Prostate gland (tissue), 2 donors: ENCODE measurements around the gene PPP1R3D. TPM values are rescaled to one million over a fixed set of nuclear protein-coding genes. Genes with fewer than 3 reads are reported as not detected.
A peak's percentile ranks its signal among the peaks of the same experiment; 100 is the strongest.

Experiments
- DNase-seq: peaks from one replicate; pipeline ENCODE4 v3.0.0-alpha.2; 2019; ENCODE audit warnings: low spot score
- H3K27ac ChIP-seq, 2 donors: fragments of 200-600 bp; sonication (generic); 2 replicates each; pipeline ENCODE4 v1.5.1; 2017 to 2019
- H3K27me3 ChIP-seq: fragments of 200-600 bp; sonication (generic); replicated peaks from 2 replicates; pipeline ENCODE4 v1.5.1; 2019; ENCODE audit not compliant: insufficient read depth
- H3K36me3 ChIP-seq, 2 donors: fragments of 200-600 bp; sonication (generic); 1 replicate in 1 of 2; 2 replicates in 1 of 2; pipeline versions ENCODE4 v1.5.1 to v1.8.1; 2017 to 2019
- H3K4me1 ChIP-seq: fragments of 200-600 bp; sonication (generic); replicated peaks from 2 replicates; pipeline ENCODE4 v1.5.1; 2019
- H3K4me3 ChIP-seq, 2 donors: fragments of 200-600 bp; sonication (generic); 2 replicates each; pipeline ENCODE4 v1.5.1; 2017 to 2019
- H3K9me3 ChIP-seq: fragments of 200-600 bp; sonication (generic); 2 replicates; pipeline ENCODE4 v1.5.1; 2017
- CTCF ChIP-seq, 4 experiments: fragments of 200-600 bp in 2 of 4; fragments of 450-650 bp in 2 of 4; sonication (generic) in 2 of 4; IDR thresholded peaks; 1 replicate in 3 of 4; 2 replicates in 1 of 4; pipeline ENCODE4 v1.5.1; 2016 to 2019; ENCODE audit warnings: antibody characterized with exemption in 4 of 4, mild to moderate bottlenecking in 2 of 4, moderate library complexity in 2 of 4
- POLR2A ChIP-seq: fragments of 450-650 bp; IDR thresholded peaks from one replicate; pipeline ENCODE4 v1.6.1; 2016; ENCODE audit warnings: antibody characterized with exemption, mild to moderate bottlenecking
- POLR2AphosphoS5 ChIP-seq: sonication (generic); formaldehyde crosslinking; IDR thresholded peaks from one replicate; pipeline ENCODE4 v1.6.1; 2017; ENCODE audit warnings: antibody characterized with exemption
- WGBS: methylation state at CpG from one replicate; pipeline ENCODE4 v1.1.5; 2018; 5-methylcytosine and 5-hydroxymethylcytosine counted together
- intact Hi-C: fragments of 100-400 bp; cut with DNase I; formaldehyde crosslinking; loops from one replicate; pipeline ENCODE4 v1.14.2; 2022
- total RNA-seq, 2 donors: library from RNA; depleted of rRNA; stranded (reverse); fragments of >200 nt; gene quantifications; one replicate each; pipeline ENCODE4 v1.1.0, GENCODE V29; 2016

The PPP1R3D gene
- total RNA-seq, 2 donors from 2014 or later = 16.0 to 16.6 TPM

- no peak overlapping the region for H3K4me3 ChIP-seq
- no peak for DNase-seq
- intact Hi-C loops = no loop called here
- no peaks in the 10 kb centered on the region for H3K27me3 ChIP-seq
- H3K27ac ChIP-seq = no peak overlapping the region
- H3K9me3 ChIP-seq = no peaks in the 10 kb centered on the region
- H3K4me1 ChIP-seq = peaks cover 7% of the 10 kb centered on the region
- no peaks in the 10 kb centered on the region for H3K36me3 ChIP-seq
- TF ChIP-seq POLR2A (no peak), POLR2AphosphoS5 (no peak), CTCF (IDR thresholded peaks at IDR 0.05) (no peak)
- 83% methylated on average over 1 of the region's 1 CpG for WGBS
Measured at GRCh38 chr20:59923514-59923913, 16.6 kb downstream of the PPP1R3D start.

GRCh38 chr20:59920944-59921343 is 19.2 kb downstream of the PPP1R3D start:
- no peaks in the 10 kb centered on the region for H3K27me3 ChIP-seq
- no peaks in the 10 kb centered on the region for H3K9me3 ChIP-seq
- TF ChIP-seq POLR2AphosphoS5 (no peak), POLR2A (no peak), CTCF (IDR thresholded peaks at IDR 0.05) (no peak)
- intact Hi-C loops = no loop called here
- no peak overlapping the region for H3K27ac ChIP-seq
- H3K4me1 ChIP-seq = peaks cover 7% of the 10 kb centered on the region
- DNase-seq = no peak
- no peaks in the 10 kb centered on the region for H3K36me3 ChIP-seq
- no peak overlapping the region for H3K4me3 ChIP-seq

GRCh38 chr20:59912609-59913008 is 27.5 kb downstream of the PPP1R3D start:
- DNase-seq = no peak
- Histone ChIP-seq H3K27me3 (no peaks in the 10 kb centered on the region), H3K27ac (no peak overlapping the region), H3K36me3 (no peaks in the 10 kb centered on the region), H3K9me3 (no peaks in the 10 kb centered on the region), H3K4me1 (no peaks in the 10 kb centered on the region), H3K4me3 (no peak overlapping the region)
- intact Hi-C loops = no loop called here
- TF ChIP-seq CTCF (IDR thresholded peaks at IDR 0.05) (no peak), POLR2AphosphoS5 (no peak), POLR2A (no peak)
- 79% methylated on average over 4 of the region's 4 CpGs for WGBS

- Histone ChIP-seq H3K36me3 (no peaks in the 10 kb centered on the region), H3K27me3 (no peaks in the 10 kb centered on the region), H3K9me3 (no peaks in the 10 kb centered on the region), H3K4me3 (no peak overlapping the region), H3K27ac (no peak overlapping the region), H3K4me1 (no peaks in the 10 kb centered on the region)
- intact Hi-C loops = no loop called here
- TF ChIP-seq POLR2AphosphoS5 (no peak), CTCF (IDR thresholded peaks at IDR 0.05) (no peak), POLR2A (no peak)
- 86% methylated on average over 2 of the region's 2 CpGs for WGBS
- DNase-seq = no peak
Measured at GRCh38 chr20:59911041-59911440, 29.1 kb downstream of the PPP1R3D start.

- WGBS = 18% methylated on average over 5 of the region's 5 CpGs
- Histone ChIP-seq H3K4me3 (no peak overlapping the region), H3K36me3 (no peaks in the 10 kb centered on the region), H3K9me3 (no peaks in the 10 kb centered on the region), H3K27ac (no peak overlapping the region), H3K27me3 (no peaks in the 10 kb centered on the region), H3K4me1 (no peaks in the 10 kb centered on the region)
- intact Hi-C loops = no loop called here
- DNase-seq = no peak
- TF ChIP-seq CTCF (IDR thresholded peaks at IDR 0.05) (no peak), POLR2AphosphoS5 (peak; percentile 13), POLR2A (no peak)
Measured at GRCh38 chr20:59908855-59909254, 31.2 kb downstream of the PPP1R3D start.
